WI38 (cell line): ENCODE measurements around the gene PKN2.
"Not testable (repeated sequence)": the region's sequence is repeated elsewhere in the genome, so short reads cannot be mapped to it uniquely, and the experiment has no call there.

Source experiments
- H3K4me3 ChIP-seq: 2 replicates; pipeline ENCODE4 v1.5.1; 2011; ENCODE audit warnings: low read depth, mild to moderate bottlenecking, control low read depth, low read length
- TF ChIP-seq, protein P1 (sequence below): IDR thresholded peaks from 2 replicates; pipeline ENCODE4 v1.5.1; 2012; ENCODE audit warnings: low read depth, mild to moderate bottlenecking, control low read depth, low read length

Gene PKN2

DNA sequence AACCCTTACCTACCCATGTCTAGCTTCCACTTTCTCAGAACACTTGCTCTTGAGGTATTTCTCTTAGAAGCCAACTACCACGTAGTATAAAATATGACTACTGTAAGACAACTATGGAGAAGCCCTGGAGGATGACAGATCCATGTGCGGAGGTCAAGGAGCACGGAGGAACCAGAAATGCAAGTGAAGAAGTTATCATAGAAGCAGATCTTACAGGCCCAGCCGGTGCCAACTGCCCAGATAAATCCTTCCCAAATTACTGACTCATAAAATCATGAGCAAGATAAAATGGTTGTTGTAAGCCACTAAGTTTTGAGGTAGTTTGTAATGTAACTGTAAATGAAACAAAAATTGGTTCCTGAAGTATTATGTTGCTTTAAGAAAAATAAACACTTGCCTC is 194.7 kb downstream of the PKN2 start:
- TF ChIP-seq, protein P1, sequence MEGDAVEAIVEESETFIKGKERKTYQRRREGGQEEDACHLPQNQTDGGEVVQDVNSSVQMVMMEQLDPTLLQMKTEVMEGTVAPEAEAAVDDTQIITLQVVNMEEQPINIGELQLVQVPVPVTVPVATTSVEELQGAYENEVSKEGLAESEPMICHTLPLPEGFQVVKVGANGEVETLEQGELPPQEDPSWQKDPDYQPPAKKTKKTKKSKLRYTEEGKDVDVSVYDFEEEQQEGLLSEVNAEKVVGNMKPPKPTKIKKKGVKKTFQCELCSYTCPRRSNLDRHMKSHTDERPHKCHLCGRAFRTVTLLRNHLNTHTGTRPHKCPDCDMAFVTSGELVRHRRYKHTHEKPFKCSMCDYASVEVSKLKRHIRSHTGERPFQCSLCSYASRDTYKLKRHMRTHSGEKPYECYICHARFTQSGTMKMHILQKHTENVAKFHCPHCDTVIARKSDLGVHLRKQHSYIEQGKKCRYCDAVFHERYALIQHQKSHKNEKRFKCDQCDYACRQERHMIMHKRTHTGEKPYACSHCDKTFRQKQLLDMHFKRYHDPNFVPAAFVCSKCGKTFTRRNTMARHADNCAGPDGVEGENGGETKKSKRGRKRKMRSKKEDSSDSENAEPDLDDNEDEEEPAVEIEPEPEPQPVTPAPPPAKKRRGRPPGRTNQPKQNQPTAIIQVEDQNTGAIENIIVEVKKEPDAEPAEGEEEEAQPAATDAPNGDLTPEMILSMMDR: no peak
- H3K4me3 ChIP-seq: no peak overlapping the region

DNA sequence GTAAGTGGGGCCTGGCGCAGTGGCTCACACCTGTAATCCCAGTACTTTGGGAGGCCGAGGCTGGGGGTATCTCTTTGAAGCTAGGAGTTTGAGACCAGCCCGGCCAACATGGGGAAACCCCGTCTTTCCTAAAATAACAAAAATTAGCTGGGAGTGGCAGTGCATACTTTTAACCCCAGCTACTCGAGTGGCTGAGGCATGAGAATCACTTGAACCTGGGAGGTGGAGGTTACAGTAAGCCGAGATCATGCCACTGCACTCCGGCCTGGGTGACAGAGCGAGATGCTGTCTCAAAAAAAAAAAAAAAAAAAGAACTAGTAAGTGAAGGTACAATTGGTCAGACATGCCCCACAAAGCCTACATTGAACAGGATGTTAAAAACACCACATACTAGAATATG is 196.6 kb downstream of the PKN2 start:
- H3K4me3 ChIP-seq: not testable (repeated sequence)

DNA sequence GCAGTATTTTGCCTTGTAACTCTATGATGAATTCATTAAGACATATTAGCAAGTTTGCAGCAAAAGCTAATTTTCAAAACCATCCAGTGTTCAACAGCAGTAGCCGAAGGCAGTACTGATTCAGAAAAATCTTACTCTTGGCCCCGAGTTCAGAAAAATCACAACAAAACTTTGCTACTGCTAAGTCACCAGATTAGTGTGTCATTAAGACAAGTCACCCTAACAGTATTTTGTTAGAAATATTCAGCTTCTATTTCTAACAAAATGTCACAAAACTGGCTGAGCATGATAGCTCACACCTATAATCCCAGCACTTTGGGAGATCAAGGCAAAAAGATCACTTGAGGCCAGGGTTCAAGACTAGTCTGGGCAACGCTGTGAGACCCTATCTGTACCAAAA is 199.1 kb downstream of the PKN2 start:
- TF ChIP-seq, protein P1: no peak
- H3K4me3 ChIP-seq: no peak overlapping the region
